Skeletal muscle tissue (tissue), 4 donors: Measurements from ENCODE around the gene ARL3. TPM values are rescaled to one million over a fixed set of nuclear protein-coding genes. Genes with fewer than 3 reads are reported as not detected.

Source experiments
- H3K27ac ChIP-seq: one replicate; pipeline ENCODE4 v1.7.0; 2013; ENCODE audit warnings: mild to moderate bottlenecking, low read depth, low read length, inconsistent platforms
- H3K27me3 ChIP-seq, 3 donors: one replicate each; pipeline ENCODE4 v1.7.0; 2013; ENCODE audit warnings: low read length in 3 of 3; ENCODE audit not compliant: control insufficient read depth in 3 of 3, insufficient read depth in 3 of 3
- H3K36me3 ChIP-seq, 3 donors: one replicate each; pipeline ENCODE4 v1.7.0; 2013; ENCODE audit warnings: low read length in 3 of 3; ENCODE audit not compliant: control insufficient read depth in 3 of 3, insufficient read depth in 3 of 3
- H3K4me1 ChIP-seq, 3 donors: one replicate each; pipeline ENCODE4 v1.7.0; 2013; ENCODE audit warnings: low read length in 3 of 3, mild to moderate bottlenecking in 3 of 3; ENCODE audit not compliant: control insufficient read depth in 3 of 3, insufficient read depth in 3 of 3
- H3K4me3 ChIP-seq, 3 donors: one replicate each; pipeline ENCODE4 v1.7.0; 2013; ENCODE audit warnings: low read length in 3 of 3
- H3K9ac ChIP-seq, 3 donors: one replicate each; pipeline ENCODE4 v1.7.0; 2013; ENCODE audit warnings: low read length in 3 of 3, mild to moderate bottlenecking in 3 of 3, moderate library complexity in 2 of 3, low read depth in 1 of 3
- H3K9me3 ChIP-seq, 3 donors: one replicate each; pipeline ENCODE4 v1.7.0; 2013; ENCODE audit warnings: low read length in 3 of 3; ENCODE audit not compliant: control insufficient read depth in 3 of 3
- total RNA-seq: library from RNA; depleted of rRNA; stranded (reverse); fragments of >200 nt; gene quantifications from one replicate; pipeline ENCODE4 v1.2.3, GENCODE V29; 2014
- donor health status: Osteomylitis.

Gene ARL3
- total RNA-seq, 1 donor from 2014 or later, result 5.2 TPM

- Histone ChIP-seq H3K27me3 (no peaks in the 10 kb centered on the region), H3K4me1 (peaks cover 26 to 40% (median 38%) of the 10 kb centered on the region in 3 donors), H3K9me3 (no peaks in the 10 kb centered on the region), H3K9ac (no peak overlapping the region), H3K36me3 (peaks cover 50 to 64% (median 56%) of the 10 kb centered on the region in 3 donors), H3K4me3 (no peak overlapping the region), H3K27ac (no peak overlapping the region)
These were observed 58.2 kb downstream of the ARL3 start for GRCh38 chr10:102656026-102656425.

DNA sequence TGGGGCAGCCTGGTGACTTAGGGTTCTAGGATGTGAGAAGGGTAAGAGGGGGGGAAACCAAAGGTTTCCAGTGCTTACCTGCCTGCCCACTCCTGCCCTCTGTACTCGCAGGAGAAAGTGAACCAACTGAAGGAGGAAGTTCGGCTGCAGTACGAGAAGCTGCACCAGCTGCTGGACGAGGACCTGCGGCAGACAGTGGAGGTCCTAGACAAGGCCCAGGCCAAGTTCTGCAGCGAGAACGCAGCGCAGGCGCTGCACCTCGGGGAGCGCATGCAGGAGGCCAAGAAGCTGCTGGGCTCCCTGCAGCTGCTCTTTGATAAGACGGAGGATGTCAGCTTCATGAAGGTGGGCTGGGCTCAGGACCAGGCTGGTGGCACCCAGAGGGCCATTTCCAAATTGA lies 59.2 kb downstream of the ARL3 start:
- Histone ChIP-seq H3K27me3 (no peaks in the 10 kb centered on the region), H3K4me3 (no peak overlapping the region), H3K4me1 (peaks cover 28 to 41% (median 40%) of the 10 kb centered on the region in 3 donors), H3K9ac (no peak overlapping the region), H3K27ac (no peak overlapping the region), H3K36me3 (peaks cover 50 to 67% (median 56%) of the 10 kb centered on the region in 3 donors), H3K9me3 (no peaks in the 10 kb centered on the region)

DNA sequence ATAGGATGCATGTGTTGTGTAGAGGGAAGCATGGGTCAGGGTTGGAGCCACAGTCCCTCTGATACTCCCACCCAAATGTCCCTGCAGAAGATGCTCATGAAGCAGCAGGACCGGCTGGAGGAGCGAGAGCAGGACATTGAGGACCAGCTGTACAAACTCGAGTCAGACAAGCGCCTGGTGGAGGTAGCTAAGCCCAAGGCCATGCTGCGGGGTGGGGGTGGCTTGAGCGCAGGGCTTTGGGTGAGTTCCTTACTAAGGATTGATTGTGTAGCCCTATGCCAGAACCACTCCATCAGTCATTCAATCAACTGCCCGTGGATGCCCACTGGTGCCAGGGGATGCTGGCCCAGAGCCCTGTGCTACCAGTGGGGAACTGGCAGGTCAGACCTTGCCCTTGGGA lies 59.6 kb downstream of the ARL3 start:
- Histone ChIP-seq H3K36me3 (peaks cover 50 to 67% (median 56%) of the 10 kb centered on the region in 3 donors), H3K9me3 (no peaks in the 10 kb centered on the region), H3K9ac (no peak overlapping the region), H3K27ac (no peak overlapping the region), H3K27me3 (no peaks in the 10 kb centered on the region), H3K4me1 (peaks cover 32 to 45% (median 44%) of the 10 kb centered on the region in 3 donors), H3K4me3 (no peak overlapping the region)

- H3K36me3 ChIP-seq, result peaks cover 50 to 56% (median 54%) of the 10 kb centered on the region in 3 donors
- H3K4me1 ChIP-seq, result peaks cover 45 to 58% (median 56%) of the 10 kb centered on the region in 3 donors
- no peak overlapping the region for H3K4me3 ChIP-seq
- no peak overlapping the region for H3K9ac ChIP-seq
- H3K27ac ChIP-seq, result no peak overlapping the region
- no peaks in the 10 kb centered on the region for H3K9me3 ChIP-seq
- no peaks in the 10 kb centered on the region for H3K27me3 ChIP-seq
These were observed 61.1 kb downstream of the ARL3 start for GRCh38 chr10:102653060-102653459.

- Histone ChIP-seq H3K27ac (no peak overlapping the region), H3K4me3 (no peak overlapping the region), H3K9me3 (no peaks in the 10 kb centered on the region), H3K4me1 (peaks cover 51 to 63% (median 63%) of the 10 kb centered on the region in 3 donors), H3K27me3 (no peaks in the 10 kb centered on the region), H3K9ac (peak overlapping the region in 2 of 3 donors; percentile 1 to 45), H3K36me3 (peaks cover 49 to 53% (median 51%) of the 10 kb centered on the region in 3 donors)
These were observed 61.9 kb downstream of the ARL3 start for GRCh38 chr10:102652170-102652916.

DNA sequence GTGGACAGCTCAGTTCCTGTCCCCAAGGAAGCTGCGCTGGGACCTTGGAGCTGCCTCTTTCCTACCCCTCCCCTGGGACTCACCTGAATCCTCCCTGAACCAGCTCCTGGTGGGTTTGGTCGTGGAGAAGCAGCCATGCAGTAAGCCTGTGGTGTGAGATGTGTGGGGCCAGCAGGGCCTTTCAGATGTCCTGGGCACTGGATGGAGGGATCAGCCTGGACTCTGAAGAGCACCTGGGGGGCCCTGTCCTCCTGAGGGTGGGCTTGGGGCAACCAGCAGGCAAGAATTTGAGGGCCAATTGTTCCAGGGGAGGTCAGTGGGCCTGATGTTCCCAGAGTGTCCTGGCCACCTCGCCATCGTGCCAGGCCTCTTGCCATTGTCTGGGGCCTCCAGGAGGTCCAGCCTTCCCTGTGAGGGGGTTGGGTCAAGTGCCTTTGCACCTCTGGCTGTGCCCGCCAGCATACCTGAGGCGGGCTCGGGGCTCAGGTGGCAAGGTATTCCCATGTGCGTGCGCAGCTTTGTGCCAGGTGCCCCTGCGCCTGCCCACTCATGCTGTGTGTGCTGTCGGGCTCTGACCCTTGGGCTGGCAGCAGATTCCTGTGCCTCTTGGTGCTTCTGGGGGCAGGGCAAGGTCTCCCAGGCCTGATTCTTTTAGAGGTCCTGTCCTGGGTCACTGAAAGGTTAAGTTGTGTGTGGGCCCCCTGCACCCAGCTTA lies 62.6 kb downstream of the ARL3 start:
- H3K9me3 ChIP-seq, result no peaks in the 10 kb centered on the region
- H3K36me3 ChIP-seq, result peaks cover 42 to 47% (median 44%) of the 10 kb centered on the region in 3 donors
- H3K27me3 ChIP-seq, result no peaks in the 10 kb centered on the region
- no peak overlapping the region for H3K4me3 ChIP-seq
- no peak overlapping the region for H3K27ac ChIP-seq
- H3K4me1 ChIP-seq, result peaks cover 59 to 70% (median 70%) of the 10 kb centered on the region in 3 donors
- peak overlapping the region in 2 of 3 donors; percentile 1 to 45 for H3K9ac ChIP-seq

- no peak overlapping the region for H3K4me3 ChIP-seq
- no peaks in the 10 kb centered on the region for H3K9me3 ChIP-seq
- H3K4me1 ChIP-seq, result peaks cover 66 to 77% (median 76%) of the 10 kb centered on the region in 3 donors
- peaks cover 35 to 40% (median 36%) of the 10 kb centered on the region in 3 donors for H3K36me3 ChIP-seq
- H3K9ac ChIP-seq, result peak overlapping the region; percentile 12 to 100 (median 33)
- peak overlapping the region; percentile 44 for H3K27ac ChIP-seq
- no peaks in the 10 kb centered on the region for H3K27me3 ChIP-seq
These were observed 63.3 kb downstream of the ARL3 start for GRCh38 chr10:102650655-102651454.

DNA sequence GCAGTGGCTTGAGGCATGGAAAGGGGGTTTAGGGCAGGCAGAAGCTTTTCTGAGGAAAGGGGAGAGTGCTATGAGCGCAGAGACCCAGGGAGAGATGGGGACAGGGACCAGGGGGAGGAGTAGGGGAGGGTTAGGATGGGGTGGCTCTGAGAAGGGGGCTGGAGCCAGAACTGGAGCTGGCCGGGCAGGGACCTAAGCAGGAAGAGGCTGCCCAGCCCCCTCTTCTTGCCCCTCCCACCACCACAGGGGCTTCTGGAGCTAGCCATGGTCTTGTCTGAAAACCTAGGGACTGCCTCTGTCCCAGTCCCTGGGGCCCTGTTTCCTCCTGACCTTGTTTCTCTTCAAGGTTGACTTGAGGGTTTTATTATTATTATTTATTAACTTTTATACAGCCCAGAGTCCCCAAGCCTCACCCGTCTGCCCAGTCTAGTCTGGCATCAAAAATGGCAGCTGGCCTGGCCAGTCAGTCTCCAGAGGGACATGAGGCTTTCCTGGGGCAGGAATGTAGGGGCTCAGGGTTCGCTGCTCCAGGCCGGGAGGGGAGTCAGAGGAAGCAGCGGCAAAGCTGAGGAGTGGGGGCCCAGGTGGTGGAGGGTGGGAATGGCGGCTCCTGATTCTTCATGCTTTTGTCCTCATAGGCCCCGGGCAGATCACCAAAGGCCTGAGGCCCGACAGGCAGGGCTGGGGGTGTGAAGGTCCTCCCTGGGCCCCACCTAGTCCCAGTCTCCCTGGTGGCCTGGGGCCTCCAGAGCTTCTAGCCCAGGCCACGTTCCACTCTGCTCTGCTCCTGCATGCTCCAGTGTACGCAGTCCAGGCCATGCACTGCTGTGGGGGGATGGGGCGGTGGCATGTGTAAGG lies 64.2 kb downstream of the ARL3 start:
- H3K9me3 ChIP-seq, result no peaks in the 10 kb centered on the region
- H3K36me3 ChIP-seq, result peaks cover 27 to 36% (median 28%) of the 10 kb centered on the region in 3 donors
- peaks cover 68 to 83% (median 76%) of the 10 kb centered on the region in 3 donors for H3K4me1 ChIP-seq
- peak overlapping the region; percentile 44 for H3K27ac ChIP-seq
- H3K9ac ChIP-seq, result peak overlapping the region; percentile 62 to 100 (median 72)
- H3K4me3 ChIP-seq, result peak overlapping the region; percentile 79 to 97 (median 81)
- H3K27me3 ChIP-seq, result no peaks in the 10 kb centered on the region
